ENCODE data around the gene MSI2. TPM values are rescaled to one million over a fixed set of nuclear protein-coding genes. Genes with fewer than 3 reads are reported as not detected.

The MSI2 gene
- total RNA-seq, 1 donor from 2014 or later, result 67.9 TPM

DNA sequence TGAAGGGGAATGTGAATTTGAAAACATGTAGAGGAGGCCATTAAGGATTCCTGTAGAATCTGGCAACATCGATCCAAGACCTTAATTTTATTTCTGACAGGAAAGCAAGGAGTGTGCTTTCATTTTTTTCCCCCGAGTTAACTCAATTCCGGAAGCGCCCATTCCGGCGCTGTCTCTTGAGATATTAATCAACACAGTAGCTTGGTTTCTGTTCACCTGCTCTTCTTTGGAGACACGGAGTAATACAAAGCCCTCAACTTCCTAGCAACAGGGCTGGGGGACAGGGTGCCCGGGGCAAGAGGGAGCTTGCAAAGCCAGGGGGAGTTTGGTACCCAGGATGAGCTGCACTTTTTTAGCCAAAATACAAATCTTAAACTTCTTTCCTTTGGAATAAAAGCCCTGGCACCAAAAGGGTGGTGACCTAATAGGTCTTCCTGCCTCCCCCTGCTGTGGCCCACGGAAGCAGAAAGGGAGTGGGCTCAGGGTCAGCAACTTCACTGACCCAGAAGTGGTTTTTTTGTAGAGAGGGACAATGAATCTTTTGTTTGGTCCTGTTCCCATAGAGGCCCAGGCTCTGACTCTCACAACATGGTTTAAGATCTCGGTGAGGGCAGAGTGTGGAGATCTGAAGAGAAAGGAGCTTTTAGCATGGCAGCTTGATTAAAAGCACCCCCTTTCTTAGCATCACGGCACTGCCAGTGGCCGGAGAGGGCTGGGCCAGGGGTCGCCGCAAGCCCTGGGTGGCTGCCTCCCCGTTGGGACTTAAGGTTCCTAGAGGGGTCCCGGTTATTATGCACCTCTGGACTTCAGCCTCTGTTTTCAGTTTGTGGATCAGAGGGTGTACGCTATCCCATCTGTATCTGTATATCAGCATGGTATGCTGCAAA lies 281.4 kb downstream of the MSI2 start:
- Mint-ChIP-seq H3K27me3 (ENCODE audit: low read depth, unreplicated experiment) (no peaks in the 10 kb centered on the region), H3K36me3 (ENCODE audit: low read depth, unreplicated experiment) (peaks cover 4% of the 10 kb centered on the region), H3K4me1 (ENCODE audit: low read depth, unreplicated experiment) (peaks cover 12% of the 10 kb centered on the region), H3K4me3 (ENCODE audit: unreplicated experiment) (no peak overlapping the region), H3K27ac (ENCODE audit: unreplicated experiment) (no peak overlapping the region), H3K9me3 (ENCODE audit: unreplicated experiment) (no peaks in the 10 kb centered on the region)
- Histone ChIP-seq H3K27ac (ENCODE audit: low read depth, low read length) (no peak overlapping the region), H3K9me3 (ENCODE audit: insufficient read depth, low read depth, low read length) (no peaks in the 10 kb centered on the region), H2AFZ (ENCODE audit: low read depth, low read length) (no peak overlapping the region), H3K4me3 (ENCODE audit: insufficient read depth, low read depth, low read length) (peak overlapping the region; percentile 1), H4K20me1 (ENCODE audit: insufficient read depth, low read length) (no peaks in the 10 kb centered on the region), H3K36me3 (ENCODE audit: insufficient read depth, low read length) (no peaks in the 10 kb centered on the region), H3K9ac (ENCODE audit: low read length) (peak overlapping the region; percentile 39), H3K79me2 (ENCODE audit: insufficient read depth, low read length) (no peaks in the 10 kb centered on the region), H3K4me2 (ENCODE audit: low read length) (peak overlapping the region; percentile 76), H3K27me3 (ENCODE audit: insufficient read depth, low read length) (no peaks in the 10 kb centered on the region), H3K4me1 (ENCODE audit: insufficient read depth, low read length) (peaks cover 21% of the 10 kb centered on the region)
- DNase-seq (ENCODE audit: low read depth), result no peak
- TF ChIP-seq, protein P1, sequence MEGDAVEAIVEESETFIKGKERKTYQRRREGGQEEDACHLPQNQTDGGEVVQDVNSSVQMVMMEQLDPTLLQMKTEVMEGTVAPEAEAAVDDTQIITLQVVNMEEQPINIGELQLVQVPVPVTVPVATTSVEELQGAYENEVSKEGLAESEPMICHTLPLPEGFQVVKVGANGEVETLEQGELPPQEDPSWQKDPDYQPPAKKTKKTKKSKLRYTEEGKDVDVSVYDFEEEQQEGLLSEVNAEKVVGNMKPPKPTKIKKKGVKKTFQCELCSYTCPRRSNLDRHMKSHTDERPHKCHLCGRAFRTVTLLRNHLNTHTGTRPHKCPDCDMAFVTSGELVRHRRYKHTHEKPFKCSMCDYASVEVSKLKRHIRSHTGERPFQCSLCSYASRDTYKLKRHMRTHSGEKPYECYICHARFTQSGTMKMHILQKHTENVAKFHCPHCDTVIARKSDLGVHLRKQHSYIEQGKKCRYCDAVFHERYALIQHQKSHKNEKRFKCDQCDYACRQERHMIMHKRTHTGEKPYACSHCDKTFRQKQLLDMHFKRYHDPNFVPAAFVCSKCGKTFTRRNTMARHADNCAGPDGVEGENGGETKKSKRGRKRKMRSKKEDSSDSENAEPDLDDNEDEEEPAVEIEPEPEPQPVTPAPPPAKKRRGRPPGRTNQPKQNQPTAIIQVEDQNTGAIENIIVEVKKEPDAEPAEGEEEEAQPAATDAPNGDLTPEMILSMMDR (IDR thresholded peaks at IDR 0.05; ENCODE audit: insufficient read depth, low read depth, low read length), result no peak
- TF ChIP-seq EZH2 (IDR thresholded peaks at IDR 0.05; ENCODE audit: insufficient read depth, low read length), result no peak
- no peak for FAIRE-seq

DNA sequence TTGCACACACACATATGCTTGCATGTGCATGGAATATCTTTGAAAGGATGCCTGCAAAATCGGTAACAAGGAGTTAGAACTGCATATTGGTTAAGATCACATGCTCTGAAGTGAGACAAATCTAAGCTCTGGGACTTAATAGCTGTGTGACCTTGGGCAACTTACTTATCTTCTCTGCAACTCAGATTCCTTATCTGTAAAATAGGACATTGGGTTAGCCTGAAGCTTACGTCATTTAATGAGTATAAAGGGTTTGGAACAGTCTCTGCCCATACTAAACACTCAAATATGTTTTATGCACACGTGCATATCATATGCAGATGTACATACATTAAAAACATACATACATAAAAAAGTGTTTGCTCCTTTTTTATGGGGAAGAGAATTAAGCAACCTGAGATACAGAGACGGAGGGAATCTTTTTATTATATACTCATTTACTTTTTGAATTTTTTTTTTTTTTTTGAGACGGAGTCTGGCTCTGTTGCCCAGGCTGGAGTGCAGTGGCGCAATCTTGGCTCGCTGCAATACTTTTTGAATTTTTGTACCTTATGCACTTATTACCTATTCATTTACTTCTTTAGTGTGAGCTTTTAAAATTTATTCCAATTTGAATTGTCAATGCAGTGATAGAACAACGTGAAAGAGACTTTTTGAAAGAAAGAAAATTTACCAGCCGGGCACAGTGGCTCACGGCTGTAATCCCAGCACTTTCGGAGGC lies 282.6 kb downstream of the MSI2 start:
- Mint-ChIP-seq H3K36me3 (ENCODE audit: low read depth, unreplicated experiment) (peaks cover 2% of the 10 kb centered on the region), H3K27ac (ENCODE audit: unreplicated experiment) (no peak overlapping the region), H3K4me1 (ENCODE audit: low read depth, unreplicated experiment) (peaks cover 14% of the 10 kb centered on the region), H3K27me3 (ENCODE audit: low read depth, unreplicated experiment) (no peaks in the 10 kb centered on the region), H3K9me3 (ENCODE audit: unreplicated experiment) (no peaks in the 10 kb centered on the region), H3K4me3 (ENCODE audit: unreplicated experiment) (no peak overlapping the region)
- no peaks in the 10 kb centered on the region for H3K36me3 ChIP-seq (ENCODE audit: insufficient read depth, low read length)
- H4K20me1 ChIP-seq (ENCODE audit: insufficient read depth, low read length), result no peaks in the 10 kb centered on the region
- no peak overlapping the region for H2AFZ ChIP-seq (ENCODE audit: low read depth, low read length)
- no peaks in the 10 kb centered on the region for H3K27me3 ChIP-seq (ENCODE audit: insufficient read depth, low read length)
- no peaks in the 10 kb centered on the region for H3K9me3 ChIP-seq (ENCODE audit: insufficient read depth, low read depth, low read length)
- H3K4me2 ChIP-seq (ENCODE audit: low read length), result peak overlapping the region; percentile 76
- no peaks in the 10 kb centered on the region for H3K79me2 ChIP-seq (ENCODE audit: insufficient read depth, low read length)
- FAIRE-seq (no peak), DNase-seq (ENCODE audit: low read depth) (no peak)
- TF ChIP-seq, protein P1 (IDR thresholded peaks at IDR 0.05; ENCODE audit: insufficient read depth, low read depth, low read length), result no peak
- TF ChIP-seq EZH2 (IDR thresholded peaks at IDR 0.05; ENCODE audit: insufficient read depth, low read length), result no peak
- H3K4me3 ChIP-seq (ENCODE audit: insufficient read depth, low read depth, low read length), result no peak overlapping the region
- peaks cover 21% of the 10 kb centered on the region for H3K4me1 ChIP-seq (ENCODE audit: insufficient read depth, low read length)
- no peak overlapping the region for H3K9ac ChIP-seq (ENCODE audit: low read length)
- no peak overlapping the region for H3K27ac ChIP-seq (ENCODE audit: low read depth, low read length)
